GDM1 (cell line): Measurements from ENCODE around the gene PSMD13.
"Not testable (repeated sequence)": the region's sequence is repeated elsewhere in the genome, so short reads cannot be mapped to it uniquely, and the experiment has no call there.

Source experiments
- DNase-seq: peaks from one replicate; lab custom pipeline; 2025; lab: John Stamatoyannopoulos, UW

The PSMD13 gene

GRCh38 chr11:272931-273198 lies 36.1 kb downstream of the PSMD13 start:
- no peak for DNase-seq

GRCh38 chr11:276219-276618 lies 39.4 kb downstream of the PSMD13 start:
- DNase-seq = no peak

- DNase-seq = no peak
Observed at GRCh38 chr11:278001-278951, 41.5 kb downstream of the PSMD13 start, which contains the start of gene NLRP6. Gene NLRP6, plus strand, starts transcription at chr11:278407. Its CDS starts 163 bp downstream, at chr11:278570.

- no peak for DNase-seq
Observed at GRCh38 chr11:279040-279965, 42.5 kb downstream of the PSMD13 start.

GRCh38 chr11:279966-280705 lies 43.4 kb downstream of the PSMD13 start:
- no peak for DNase-seq

GRCh38 chr11:280706-281485 lies 44.1 kb downstream of the PSMD13 start:
- no peak for DNase-seq

GRCh38 chr11:281486-282161 lies 44.8 kb downstream of the PSMD13 start:
- DNase-seq = no peak

- no peak for DNase-seq
Observed at GRCh38 chr11:282171-282570, 45.4 kb downstream of the PSMD13 start.

- DNase-seq = no peak
Observed at GRCh38 chr11:282630-283360, 46.0 kb downstream of the PSMD13 start.

GRCh38 chr11:283405-284104 lies 46.8 kb downstream of the PSMD13 start:
- no peak for DNase-seq

- DNase-seq = no peak
Observed at GRCh38 chr11:284105-285020, 47.6 kb downstream of the PSMD13 start.

GRCh38 chr11:285021-285893 lies 48.5 kb downstream of the PSMD13 start:
- DNase-seq = no peak

GRCh38 chr11:285894-286220 lies 49.1 kb downstream of the PSMD13 start:
- no peak for DNase-seq

GRCh38 chr11:286977-287820 lies 50.4 kb downstream of the PSMD13 start:
- DNase-seq = not testable (repeated sequence)

- DNase-seq = no peak
Observed at GRCh38 chr11:287821-288477, 51.2 kb downstream of the PSMD13 start.
